Stomach (tissue), 9 donors: ENCODE results near the gene KLHDC8A. TPM values are rescaled to one million over a fixed set of nuclear protein-coding genes. Genes with fewer than 3 reads are reported as not detected.

Experiments
- DNase-seq, 2 donors: peaks; one replicate each; pipeline versions ENCODE4 v3.0.0 to v3.0.0-alpha.2; 2013 to 2019
- H3K27ac ChIP-seq, 5 donors: fragments of 200-600 bp in 4 of 5; sonication (generic) in 4 of 5; one replicate each; pipeline ENCODE4 v1.5.1; 2013 to 2019; ENCODE audit warnings: mild to moderate bottlenecking in 1 of 5, moderate library complexity in 1 of 5
- H3K27me3 ChIP-seq, 3 donors: fragments of 200-600 bp; sonication (generic); one replicate each; pipeline ENCODE4 v1.5.1; 2017 to 2019; ENCODE audit warnings: mixed run types in 1 of 3
- H3K36me3 ChIP-seq, 4 donors: fragments of 200-600 bp; sonication (generic); 1 replicate in 3 of 4; 2 replicates in 1 of 4; pipeline ENCODE4 v1.5.1; 2016 to 2019
- H3K4me1 ChIP-seq, 4 donors: fragments of 200-600 bp; sonication (generic); one replicate each; pipeline ENCODE4 v1.5.1; 2016 to 2019
- H3K4me3 ChIP-seq, 4 donors: fragments of 200-600 bp; sonication (generic) in 3 of 4; one replicate each; pipeline ENCODE4 v1.5.1; 2016 to 2019; ENCODE audit warnings: mild to moderate bottlenecking in 1 of 4
- H3K9me3 ChIP-seq, 4 donors: fragments of 200-600 bp; sonication (generic); one replicate each; pipeline ENCODE4 v1.5.1; 2016 to 2019
- EP300 ChIP-seq: sonication (generic); formaldehyde crosslinking; IDR thresholded peaks from one replicate; pipeline ENCODE4 v1.6.1; 2017; ENCODE audit warnings: antibody characterized with exemption
- POLR2A ChIP-seq, 4 donors: fragments of 450-650 bp; IDR thresholded peaks; one replicate each; pipeline ENCODE4 v1.6.1; 2016; ENCODE audit warnings: antibody characterized with exemption in 4 of 4, control low read depth in 2 of 4, mild to moderate bottlenecking in 1 of 4, moderate library complexity in 1 of 4
- POLR2AphosphoS5 ChIP-seq, 3 donors: sonication (generic); formaldehyde crosslinking; IDR thresholded peaks; one replicate each; pipeline ENCODE4 v1.6.1; 2016; ENCODE audit warnings: antibody characterized with exemption in 3 of 3
- WGBS, 5 donors: extraction: QIAGEN DNeasy Blood & Tissue Kit in 3 of 5; methylation state at CpG; one replicate each; pipeline versions ENCODE4 v1.1.5 to v1.1.7; 2013 to 2018; 5-methylcytosine and 5-hydroxymethylcytosine counted together
- intact Hi-C: fragments of 100-400 bp; cut with DNase I; formaldehyde crosslinking; loops from one replicate; pipeline ENCODE4 v1.15.1; 2023; ENCODE audit warnings: low total_unique reads
- polyA plus RNA-seq, 3 donors: library from polyadenylated mRNA; stranded (reverse); fragments of 200-250 nt; gene quantifications; one replicate each; pipeline ENCODE4 v1.2.3, GENCODE V29; 2013
- total RNA-seq, 5 donors: library from RNA; depleted of rRNA; stranded (reverse); fragments of >200 nt; gene quantifications; one replicate each; pipeline versions ENCODE4 v1.1.0 to v1.2.3, GENCODE V29; 2014 to 2016
- TF ChIP-seq, protein P1 (sequence below), 7 experiments: fragments of 450-650 bp in 4 of 7; fragments of 200-600 bp in 3 of 7; sonication (generic) in 3 of 7; IDR thresholded peaks; one replicate each; pipeline ENCODE4 v1.5.1; 2016 to 2019; ENCODE audit warnings: antibody characterized with exemption in 7 of 7, control low read depth in 2 of 7, mild to moderate bottlenecking in 1 of 7
- donor health status: healthy with polysubstance abuse.
- donor health status: Bipolar disorder and iron deficiency.
- donor health status: healthy.

Gene KLHDC8A
- total and polyA plus RNA-seq, 8 donors: 0.72 to 6.9 (median 2.8) TPM; not detected in 2

DNA sequence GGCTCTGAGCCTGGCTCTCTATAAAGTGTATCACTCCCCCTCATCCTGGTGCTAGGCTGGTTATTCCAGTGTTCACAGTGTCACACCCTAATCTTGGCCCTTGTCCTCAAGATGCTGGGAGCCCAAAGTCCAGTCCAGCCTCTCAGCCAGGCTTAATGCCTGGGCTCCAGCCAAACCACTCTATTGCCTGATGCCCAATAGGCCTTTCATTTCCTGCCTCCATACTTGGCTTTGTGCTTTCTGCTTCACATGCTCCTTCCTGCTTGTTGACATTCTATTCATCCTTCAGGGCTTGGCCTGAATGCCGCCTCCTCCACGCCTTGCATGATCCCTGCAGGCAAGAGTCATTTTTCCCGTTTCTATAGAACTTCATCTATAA lies 1.7 kb downstream of the KLHDC8A start:
- DNase-seq: peak; percentile 77 to 94
- Histone ChIP-seq H3K27me3 (peaks cover 0 to 11% (median 0%) of the 10 kb centered on the region in 3 donors), H3K36me3 (no peaks in the 10 kb centered on the region), H3K27ac (peak overlapping the region in 4 of 5 donors; percentile 3 to 58 (median 44)), H3K4me1 (peaks cover 0 to 25% (median 19%) of the 10 kb centered on the region in 4 donors), H3K9me3 (no peaks in the 10 kb centered on the region), H3K4me3 (no peak overlapping the region)
- TF ChIP-seq EP300: no peak
- TF ChIP-seq POLR2A (IDR thresholded peaks at IDR 0.05): no peak
- TF ChIP-seq, protein P1, sequence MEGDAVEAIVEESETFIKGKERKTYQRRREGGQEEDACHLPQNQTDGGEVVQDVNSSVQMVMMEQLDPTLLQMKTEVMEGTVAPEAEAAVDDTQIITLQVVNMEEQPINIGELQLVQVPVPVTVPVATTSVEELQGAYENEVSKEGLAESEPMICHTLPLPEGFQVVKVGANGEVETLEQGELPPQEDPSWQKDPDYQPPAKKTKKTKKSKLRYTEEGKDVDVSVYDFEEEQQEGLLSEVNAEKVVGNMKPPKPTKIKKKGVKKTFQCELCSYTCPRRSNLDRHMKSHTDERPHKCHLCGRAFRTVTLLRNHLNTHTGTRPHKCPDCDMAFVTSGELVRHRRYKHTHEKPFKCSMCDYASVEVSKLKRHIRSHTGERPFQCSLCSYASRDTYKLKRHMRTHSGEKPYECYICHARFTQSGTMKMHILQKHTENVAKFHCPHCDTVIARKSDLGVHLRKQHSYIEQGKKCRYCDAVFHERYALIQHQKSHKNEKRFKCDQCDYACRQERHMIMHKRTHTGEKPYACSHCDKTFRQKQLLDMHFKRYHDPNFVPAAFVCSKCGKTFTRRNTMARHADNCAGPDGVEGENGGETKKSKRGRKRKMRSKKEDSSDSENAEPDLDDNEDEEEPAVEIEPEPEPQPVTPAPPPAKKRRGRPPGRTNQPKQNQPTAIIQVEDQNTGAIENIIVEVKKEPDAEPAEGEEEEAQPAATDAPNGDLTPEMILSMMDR (IDR thresholded peaks at IDR 0.05): no peak
- TF ChIP-seq POLR2AphosphoS5 (IDR thresholded peaks at IDR 0.05): peak in 2 of 3 donors; percentile 75 to 94
- WGBS, 5 donors: 24 to 41% (median 37%) methylated on average over 3 of the region's 3 CpGs
- intact Hi-C loops: no loop called here

DNA sequence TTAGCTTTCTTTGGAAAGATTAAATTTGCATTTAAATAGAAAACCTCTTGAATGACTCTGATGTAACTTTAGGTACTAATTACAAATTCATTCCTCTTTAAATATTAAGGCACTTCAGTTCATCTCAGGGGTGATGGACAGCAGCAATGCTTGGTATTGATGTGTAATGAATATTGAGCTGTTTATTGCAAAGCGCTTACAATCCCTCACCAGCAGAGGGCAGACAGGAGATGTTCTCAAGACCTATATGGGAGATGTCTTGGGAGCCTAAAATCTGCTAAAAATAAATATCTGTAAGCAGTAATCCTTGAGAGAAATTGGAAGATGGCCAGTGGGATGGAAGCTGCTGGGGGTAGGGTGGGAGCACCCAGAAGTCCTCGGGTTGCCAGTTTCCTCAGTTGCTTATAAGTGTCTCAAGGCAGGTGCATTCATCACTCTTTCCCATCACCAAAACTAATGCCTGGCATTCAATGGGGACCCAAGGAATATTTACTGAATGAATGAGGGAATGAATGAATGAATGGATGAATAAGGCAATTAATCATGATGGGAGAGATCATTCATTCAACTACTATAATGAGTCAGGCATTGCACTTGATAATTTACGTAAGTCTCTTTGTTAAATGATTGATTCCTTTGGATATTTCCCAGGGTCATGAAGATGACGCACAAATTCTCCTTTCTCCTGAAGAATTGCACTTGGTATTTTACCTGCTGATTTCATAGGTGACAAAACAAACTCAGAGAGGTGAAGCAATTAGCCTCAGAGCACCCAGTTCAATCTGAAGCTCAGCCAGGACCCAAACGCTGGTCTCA lies 2.3 kb downstream of the KLHDC8A start:
- H3K4me3 ChIP-seq: no peak overlapping the region
- 19 to 31% (median 20%) methylated on average over 5 of the region's 5 CpGs for WGBS, 5 donors
- H3K27ac ChIP-seq: peak overlapping the region in 4 of 5 donors; percentile 3 to 58 (median 44)
- peak; percentile 74 to 87 for DNase-seq
- intact Hi-C loops: loop anchor here (5.0 kb wide), 1 partner anchor 133 kb away; no protein-coding TSS in a partner anchor
- no peaks in the 10 kb centered on the region for H3K36me3 ChIP-seq
- peaks cover 0 to 22% (median 17%) of the 10 kb centered on the region in 4 donors for H3K4me1 ChIP-seq
- H3K27me3 ChIP-seq: peaks cover 0 to 17% (median 0%) of the 10 kb centered on the region in 3 donors
- TF ChIP-seq, protein P1 (IDR thresholded peaks at IDR 0.05): peak in 5 of 7 experiments; percentile 51 to 84 (median 82)
- no peak for TF ChIP-seq EP300
- H3K9me3 ChIP-seq: no peaks in the 10 kb centered on the region

DNA sequence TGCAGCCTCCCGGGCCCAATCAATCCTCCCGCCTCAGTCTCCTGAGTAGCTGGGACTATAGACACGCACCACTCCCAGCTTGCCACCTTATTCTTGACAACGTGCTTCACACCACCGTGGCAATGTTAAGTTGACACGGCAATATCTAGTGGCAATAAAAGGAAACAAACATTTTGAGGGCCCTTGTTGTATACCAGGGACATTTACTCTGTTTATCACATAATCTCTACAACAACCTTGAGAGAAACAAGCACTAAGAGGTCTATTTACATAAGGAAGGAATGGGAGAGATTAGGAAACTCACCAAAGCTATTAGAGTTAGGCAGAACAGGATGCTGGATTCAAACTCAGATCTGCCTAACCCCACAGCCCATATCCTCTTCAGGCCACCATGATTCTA lies 3.1 kb downstream of the KLHDC8A start:
- Histone ChIP-seq H3K36me3 (no peaks in the 10 kb centered on the region), H3K27ac (no peak overlapping the region), H3K4me3 (no peak overlapping the region), H3K4me1 (peaks cover 0 to 22% (median 17%) of the 10 kb centered on the region in 4 donors), H3K9me3 (no peaks in the 10 kb centered on the region), H3K27me3 (peaks cover 0 to 25% (median 0%) of the 10 kb centered on the region in 3 donors)
- intact Hi-C loops: loop anchor here (5.0 kb wide), 1 partner anchor 134 kb away; no protein-coding TSS in a partner anchor
- WGBS, 5 donors: 42 to 58% (median 48%) methylated on average over 6 of the region's 6 CpGs
- TF ChIP-seq POLR2AphosphoS5 (IDR thresholded peaks at IDR 0.05) (no peak), EP300 (no peak), POLR2A (IDR thresholded peaks at IDR 0.05) (no peak)
- TF ChIP-seq, protein P1 (IDR thresholded peaks at IDR 0.05): no peak
- DNase-seq: no peak

DNA sequence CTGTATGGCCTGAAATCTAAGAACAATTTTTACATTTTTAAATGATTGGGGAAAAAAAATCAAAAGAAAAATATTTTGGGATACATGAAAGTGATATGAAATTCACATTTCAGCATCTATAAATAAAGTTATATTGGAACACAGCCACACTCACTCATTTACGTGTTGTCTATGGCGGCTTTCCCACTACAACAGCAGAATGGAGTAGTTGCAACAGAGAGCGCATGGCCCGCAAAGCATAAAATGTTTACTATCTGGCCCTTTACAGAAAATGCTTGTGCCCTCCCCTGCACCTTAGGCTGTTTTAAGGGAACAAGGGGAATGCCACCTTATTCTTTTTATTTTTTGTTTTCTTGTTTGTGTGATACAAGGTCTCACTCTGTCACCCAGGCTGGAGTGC lies 3.5 kb downstream of the KLHDC8A start:
- intact Hi-C loops: loop anchor here (5.0 kb wide), 1 partner anchor 134 kb away; no protein-coding TSS in a partner anchor
- 82 to 85% (median 83%) methylated on average over 4 of the region's 4 CpGs for WGBS, 5 donors

More for the DNA sequence above, 3.5 kb downstream of the KLHDC8A start:
- Histone ChIP-seq H3K27ac (no peak overlapping the region), H3K36me3 (no peaks in the 10 kb centered on the region), H3K4me3 (no peak overlapping the region), H3K9me3 (no peaks in the 10 kb centered on the region), H3K4me1 (peaks cover 0 to 22% (median 17%) of the 10 kb centered on the region in 4 donors), H3K27me3 (peaks cover 0 to 27% (median 0%) of the 10 kb centered on the region in 3 donors)
- TF ChIP-seq, protein P1 (IDR thresholded peaks at IDR 0.05): no peak
- DNase-seq: no peak
